H9 (cell line): ENCODE data around the gene OSTF1. TPM values are rescaled to one million over a fixed set of nuclear protein-coding genes. Genes with fewer than 3 reads are reported as not detected.

Experiments used
- DNase-seq: peaks from one replicate; pipeline ENCODE4 v3.0.0-alpha.2; 2017
- H2AFZ ChIP-seq: one replicate; pipeline ENCODE4 v1.6.1; 2013; ENCODE audit warnings: mild to moderate bottlenecking, low read length, control low read depth, moderate library complexity
- H2AK5ac ChIP-seq: 2 replicates; pipeline ENCODE4 v1.6.1; 2013; ENCODE audit warnings: low read length, control low read depth, mixed read lengths; ENCODE audit not compliant: insufficient read length
- H2BK120ac ChIP-seq: one replicate; pipeline ENCODE4 v1.6.1; 2013; ENCODE audit warnings: low read depth, mild to moderate bottlenecking, low read length, control low read depth, inconsistent platforms; ENCODE audit not compliant: poor library complexity, severe bottlenecking
- H2BK12ac ChIP-seq: 2 replicates; pipeline ENCODE4 v1.6.1; 2013; ENCODE audit warnings: low read length, control low read depth, mixed read lengths, low read depth; ENCODE audit not compliant: insufficient read length
- H2BK15ac ChIP-seq: 2 replicates; pipeline ENCODE4 v1.6.1; 2013; ENCODE audit warnings: low read depth, low read length, control low read depth
- H2BK20ac ChIP-seq: one replicate; pipeline ENCODE4 v1.6.1; 2013; ENCODE audit warnings: low read depth, mild to moderate bottlenecking, low read length, control low read depth, inconsistent platforms; ENCODE audit not compliant: poor library complexity, severe bottlenecking
- H2BK5ac ChIP-seq: 2 replicates; pipeline ENCODE4 v1.6.1; 2013; ENCODE audit warnings: low read length, control low read depth, mixed read lengths; ENCODE audit not compliant: insufficient read length
- H3K14ac ChIP-seq: 2 replicates; pipeline ENCODE4 v1.6.1; 2013; ENCODE audit warnings: low read length, control low read depth; ENCODE audit not compliant: insufficient read depth
- H3K18ac ChIP-seq: 2 replicates; pipeline ENCODE4 v1.6.1; 2013; ENCODE audit warnings: low read depth, mild to moderate bottlenecking, mixed read lengths, low read length, control low read depth; ENCODE audit not compliant: insufficient read length
- H3K23ac ChIP-seq: 2 replicates; pipeline ENCODE4 v1.6.1; 2013; ENCODE audit warnings: low read length, control low read depth, mixed read lengths, low read depth; ENCODE audit not compliant: insufficient read length
- H3K23me2 ChIP-seq: 2 replicates; pipeline ENCODE4 v1.6.1; 2013; ENCODE audit warnings: low read depth, mild to moderate bottlenecking, mixed read lengths, low read length, control low read depth; ENCODE audit not compliant: insufficient read length, poor library complexity, severe bottlenecking
- H3K27ac ChIP-seq: 2 replicates; pipeline ENCODE4 v1.5.1; 2013; ENCODE audit warnings: low read length, control low read depth, mixed read lengths, low read depth; ENCODE audit not compliant: insufficient read length
- H3K27me3 ChIP-seq: 2 replicates; pipeline ENCODE4 v1.6.1; 2013; ENCODE audit warnings: low read length, control low read depth, inconsistent platforms; ENCODE audit not compliant: insufficient read depth
- H3K4ac ChIP-seq: 2 replicates; pipeline ENCODE4 v1.6.1; 2013; ENCODE audit warnings: low read depth, mild to moderate bottlenecking, control low read depth, inconsistent platforms, low read length, moderate library complexity
- H3K4me1 ChIP-seq: 2 replicates; pipeline ENCODE4 v1.6.1; 2013; ENCODE audit warnings: low read length, control low read depth, inconsistent platforms; ENCODE audit not compliant: insufficient read depth
- H3K4me2 ChIP-seq: 2 replicates; pipeline ENCODE4 v1.6.1; 2013; ENCODE audit warnings: low read length, control low read depth, mixed read lengths; ENCODE audit not compliant: insufficient read length, insufficient read depth
- H3K56ac ChIP-seq: 2 replicates; pipeline ENCODE4 v1.6.1; 2013; ENCODE audit warnings: low read depth, mild to moderate bottlenecking, mixed read lengths, low read length, control low read depth; ENCODE audit not compliant: insufficient read length
- H3K79me1 ChIP-seq: 2 replicates; pipeline ENCODE4 v1.6.1; 2013; ENCODE audit warnings: low read depth, mild to moderate bottlenecking, moderate library complexity, low read length, control low read depth, inconsistent platforms; ENCODE audit not compliant: insufficient read depth, poor library complexity, severe bottlenecking
- H3K79me2 ChIP-seq: 2 replicates; pipeline ENCODE4 v1.6.1; 2013; ENCODE audit warnings: low read length, control low read depth, inconsistent platforms; ENCODE audit not compliant: insufficient read depth
- H3K9ac ChIP-seq: 2 replicates; pipeline ENCODE4 v1.6.1; 2013; ENCODE audit warnings: low read length, control low read depth, mixed read lengths; ENCODE audit not compliant: insufficient read length; ENCODE audit errors: extremely low read depth
- H3K9me3 ChIP-seq: one replicate; pipeline ENCODE4 v1.6.1; 2013; ENCODE audit warnings: low read depth, low read length, inconsistent platforms; ENCODE audit not compliant: control insufficient read depth
- H3T11ph ChIP-seq: one replicate; pipeline ENCODE4 v1.6.1; 2013; ENCODE audit warnings: mild to moderate bottlenecking, low read length, control low read depth, inconsistent platforms
- H4K20me1 ChIP-seq: one replicate; pipeline ENCODE4 v1.6.1; 2013; ENCODE audit not compliant: control insufficient read depth, insufficient read length, insufficient read depth
- H4K5ac ChIP-seq: 2 replicates; pipeline ENCODE4 v1.6.1; 2013; ENCODE audit warnings: low read depth, mild to moderate bottlenecking, mixed read lengths, low read length, control low read depth; ENCODE audit not compliant: insufficient read length
- H4K8ac ChIP-seq: replicated peaks from 2 replicates; pipeline ENCODE4 v1.6.1; 2013; ENCODE audit warnings: low read length, control low read depth, mixed read lengths, low read depth; ENCODE audit not compliant: insufficient read length
- H4K91ac ChIP-seq: 2 replicates; pipeline ENCODE4 v1.6.1; 2013; ENCODE audit warnings: low read depth, mild to moderate bottlenecking, moderate library complexity, mixed read lengths, low read length, control low read depth; ENCODE audit not compliant: insufficient read length
- H3K27ac Mint-ChIP-seq, 3 experiments: 2 replicates in 2 of 3; 3 replicates in 1 of 3; pipeline ENCODE4 v1.8.0; 2020 to 2021; ENCODE audit warnings: mixed read lengths in 3 of 3, mild to moderate bottlenecking in 1 of 3, moderate library complexity in 1 of 3
- H3K27me3 Mint-ChIP-seq: 2 replicates; pipeline ENCODE4 v1.8.0; 2021; ENCODE audit warnings: low read depth, mild to moderate bottlenecking, moderate library complexity, mixed read lengths
- H3K36me3 Mint-ChIP-seq, 3 experiments: 2 replicates in 2 of 3; 3 replicates in 1 of 3; pipeline ENCODE4 v1.8.0; 2020 to 2021; ENCODE audit warnings: low read depth in 3 of 3, mixed read lengths in 3 of 3; ENCODE audit not compliant: insufficient read depth in 1 of 3
- H3K4me1 Mint-ChIP-seq, 2 experiments: 2 replicates each; pipeline ENCODE4 v1.8.0; 2020; ENCODE audit warnings: mixed read lengths in 2 of 2
- H3K4me3 Mint-ChIP-seq, 2 experiments: 2 replicates in 1 of 2; 3 replicates in 1 of 2; pipeline ENCODE4 v1.8.0; 2020 to 2021; ENCODE audit warnings: mild to moderate bottlenecking in 2 of 2, mixed read lengths in 2 of 2, moderate library complexity in 1 of 2
- H3K9me3 Mint-ChIP-seq, 2 experiments: 2 replicates in 1 of 2; 3 replicates in 1 of 2; pipeline ENCODE4 v1.8.0; 2020; ENCODE audit warnings: mild to moderate bottlenecking in 2 of 2, mixed read lengths in 2 of 2, moderate library complexity in 1 of 2
- WGBS: extraction: QIAGEN DNeasy Blood & Tissue Kit; methylation state at CpG from one replicate; pipeline ENCODE4 v1.1.7; 2013; ENCODE audit warnings: missing lambda C conversion rate, low lambda C conversion rate, mixed read lengths; ENCODE audit not compliant: insufficient read length; ENCODE audit errors: extremely low coverage; 5-methylcytosine and 5-hydroxymethylcytosine counted together
- total RNA-seq: library from RNA; stranded (reverse); gene quantifications from 2 replicates; pipeline ENCODE4 v1.2.1, GENCODE V29; 2021
- TF ChIP-seq, protein P1 (sequence below): fragments of 200-600 bp; sonication (generic); conservative IDR thresholded peaks from 3 replicates; pipeline ENCODE4 v1.8.0; 2021; ENCODE audit warnings: antibody characterized with exemption, mild to moderate bottlenecking

Gene OSTF1
- total RNA-seq, 1 experiment from 2014 or later, result 16.1 TPM

GRCh38 chr9:75089373-75089766, 1.1 kb downstream of the OSTF1 start:
- no peak overlapping the region for H2BK20ac ChIP-seq
- H4K20me1 ChIP-seq, result no peaks in the 10 kb centered on the region
- no peaks in the 10 kb centered on the region; the same call in 1 of the 2 replicates for H3K27me3 Mint-ChIP-seq
- no peak overlapping the region for H2BK15ac ChIP-seq
- H3K56ac ChIP-seq, result no peak overlapping the region
- peak overlapping the region; percentile 93 to 99 for H3K4me3 Mint-ChIP-seq
- H3K4me2 ChIP-seq, result peak overlapping the region; percentile 99
- no peak overlapping the region for H3T11ph ChIP-seq
- 0 out of 7 replicates have a peak overlapping the region, but pooled peaks of 1 of the 3 experiments have one; percentile 51 for H3K27ac Mint-ChIP-seq
- no CpG with 5 or more reads among the region's 11 CpGs for WGBS
- H3K23ac ChIP-seq, result no peak overlapping the region
- no peak overlapping the region for H2AK5ac ChIP-seq
- no peak overlapping the region for H4K91ac ChIP-seq
- H3K18ac ChIP-seq, result no peak overlapping the region
- DNase-seq, result no peak
- no peak overlapping the region for H4K8ac ChIP-seq
- TF ChIP-seq, protein P1, sequence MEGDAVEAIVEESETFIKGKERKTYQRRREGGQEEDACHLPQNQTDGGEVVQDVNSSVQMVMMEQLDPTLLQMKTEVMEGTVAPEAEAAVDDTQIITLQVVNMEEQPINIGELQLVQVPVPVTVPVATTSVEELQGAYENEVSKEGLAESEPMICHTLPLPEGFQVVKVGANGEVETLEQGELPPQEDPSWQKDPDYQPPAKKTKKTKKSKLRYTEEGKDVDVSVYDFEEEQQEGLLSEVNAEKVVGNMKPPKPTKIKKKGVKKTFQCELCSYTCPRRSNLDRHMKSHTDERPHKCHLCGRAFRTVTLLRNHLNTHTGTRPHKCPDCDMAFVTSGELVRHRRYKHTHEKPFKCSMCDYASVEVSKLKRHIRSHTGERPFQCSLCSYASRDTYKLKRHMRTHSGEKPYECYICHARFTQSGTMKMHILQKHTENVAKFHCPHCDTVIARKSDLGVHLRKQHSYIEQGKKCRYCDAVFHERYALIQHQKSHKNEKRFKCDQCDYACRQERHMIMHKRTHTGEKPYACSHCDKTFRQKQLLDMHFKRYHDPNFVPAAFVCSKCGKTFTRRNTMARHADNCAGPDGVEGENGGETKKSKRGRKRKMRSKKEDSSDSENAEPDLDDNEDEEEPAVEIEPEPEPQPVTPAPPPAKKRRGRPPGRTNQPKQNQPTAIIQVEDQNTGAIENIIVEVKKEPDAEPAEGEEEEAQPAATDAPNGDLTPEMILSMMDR, result no peak
- peak overlapping the region; percentile 64 for H3K9ac ChIP-seq
- no peaks in the 10 kb centered on the region for H3K27me3 ChIP-seq
- no peak overlapping the region for H4K5ac ChIP-seq
- no peak overlapping the region for H2BK12ac ChIP-seq
- no peak overlapping the region for H2AFZ ChIP-seq
- no peak overlapping the region for H3K27ac ChIP-seq
- H3K23me2 ChIP-seq, result peaks cover 8% of the 10 kb centered on the region
- no peak overlapping the region for H2BK5ac ChIP-seq
- H3K14ac ChIP-seq, result no peak overlapping the region
- no peak overlapping the region for H3K4ac ChIP-seq
- no peaks in the 10 kb centered on the region for H3K36me3 Mint-ChIP-seq
- H3K4me1 ChIP-seq, result peaks cover 2% of the 10 kb centered on the region; the same call in 1 of the 2 replicates
- H2BK120ac ChIP-seq, result no peak overlapping the region
- no peaks in the 10 kb centered on the region for H3K9me3 ChIP-seq
- no peaks in the 10 kb centered on the region for H3K79me1 ChIP-seq
- H3K79me2 ChIP-seq, result no peaks in the 10 kb centered on the region; the same call in 1 of the 2 replicates
- H3K4me1 Mint-ChIP-seq, result peaks cover 32 to 34% of the 10 kb centered on the region in 2 experiments
- no peaks in the 10 kb centered on the region; a peak in 1 of 5 replicates for H3K9me3 Mint-ChIP-seq
